Cardiac fibroblast (primary cell): ENCODE measurements around the gene ESYT3.

Source experiments
- DNase-seq, 2 donors: peaks; one replicate each; pipeline versions ENCODE4 v3.0.0 to v3.0.0-alpha.2; 2010; ENCODE audit warnings: low read depth in 2 of 2
- H3K4me3 ChIP-seq, 2 donors: replicated peaks in 1 of 2; 1 replicate in 1 of 2; 2 replicates in 1 of 2; pipeline ENCODE4 v1.5.1; 2011; ENCODE audit warnings: low read depth in 2 of 2, low read length in 2 of 2, mild to moderate bottlenecking in 2 of 2, moderate library complexity in 1 of 2
- TF ChIP-seq, protein P1 (sequence below): IDR thresholded peaks from one replicate; pipeline ENCODE4 v1.5.1; 2011; ENCODE audit warnings: low read depth, mild to moderate bottlenecking, low read length, inconsistent platforms

Gene ESYT3

DNA sequence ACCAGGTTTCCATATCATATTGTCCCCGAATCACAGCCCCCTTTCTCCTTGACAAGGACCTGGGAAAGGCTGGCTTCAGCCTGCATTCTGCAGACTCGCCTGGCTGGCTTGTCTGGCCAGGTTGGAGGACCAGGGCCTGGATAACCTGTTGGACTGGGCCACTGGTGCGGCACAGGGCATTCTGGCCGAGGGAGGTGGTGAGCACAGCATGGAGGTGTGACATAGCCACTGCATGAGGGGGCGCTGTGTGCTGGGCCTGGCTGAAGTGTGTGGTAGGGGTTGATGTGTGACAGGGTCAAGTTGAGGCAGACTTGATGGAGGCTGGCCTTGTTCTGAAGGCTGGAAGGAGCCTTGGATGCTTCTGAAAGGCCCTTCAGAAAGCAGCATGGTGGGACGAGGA, 2.9 kb downstream of the ESYT3 start:
- no peak for DNase-seq
- TF ChIP-seq, protein P1, sequence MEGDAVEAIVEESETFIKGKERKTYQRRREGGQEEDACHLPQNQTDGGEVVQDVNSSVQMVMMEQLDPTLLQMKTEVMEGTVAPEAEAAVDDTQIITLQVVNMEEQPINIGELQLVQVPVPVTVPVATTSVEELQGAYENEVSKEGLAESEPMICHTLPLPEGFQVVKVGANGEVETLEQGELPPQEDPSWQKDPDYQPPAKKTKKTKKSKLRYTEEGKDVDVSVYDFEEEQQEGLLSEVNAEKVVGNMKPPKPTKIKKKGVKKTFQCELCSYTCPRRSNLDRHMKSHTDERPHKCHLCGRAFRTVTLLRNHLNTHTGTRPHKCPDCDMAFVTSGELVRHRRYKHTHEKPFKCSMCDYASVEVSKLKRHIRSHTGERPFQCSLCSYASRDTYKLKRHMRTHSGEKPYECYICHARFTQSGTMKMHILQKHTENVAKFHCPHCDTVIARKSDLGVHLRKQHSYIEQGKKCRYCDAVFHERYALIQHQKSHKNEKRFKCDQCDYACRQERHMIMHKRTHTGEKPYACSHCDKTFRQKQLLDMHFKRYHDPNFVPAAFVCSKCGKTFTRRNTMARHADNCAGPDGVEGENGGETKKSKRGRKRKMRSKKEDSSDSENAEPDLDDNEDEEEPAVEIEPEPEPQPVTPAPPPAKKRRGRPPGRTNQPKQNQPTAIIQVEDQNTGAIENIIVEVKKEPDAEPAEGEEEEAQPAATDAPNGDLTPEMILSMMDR: no peak
- H3K4me3 ChIP-seq: no peak overlapping the region

DNA sequence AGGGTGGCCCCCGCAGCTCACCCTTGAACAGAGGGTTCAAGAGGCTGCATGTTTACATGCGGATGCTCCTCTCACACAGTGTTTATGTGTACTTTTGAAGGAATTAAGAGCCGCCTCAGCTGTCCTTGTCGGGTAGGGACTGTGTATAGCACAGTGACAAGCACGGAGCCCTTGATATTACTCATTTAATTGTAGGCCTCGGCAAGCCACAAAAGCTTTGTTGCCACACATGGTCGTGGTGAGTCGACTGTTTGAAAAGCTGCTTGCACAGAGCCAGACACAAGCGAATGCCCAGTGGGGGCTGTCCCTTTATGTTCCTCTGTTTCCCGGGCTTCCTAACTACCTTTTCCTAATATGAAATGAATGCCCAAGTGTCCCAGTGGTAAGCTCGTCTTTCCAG, 4.5 kb downstream of the ESYT3 start:
- no peak for DNase-seq
- no peak overlapping the region for H3K4me3 ChIP-seq
- TF ChIP-seq, protein P1: no peak

DNA sequence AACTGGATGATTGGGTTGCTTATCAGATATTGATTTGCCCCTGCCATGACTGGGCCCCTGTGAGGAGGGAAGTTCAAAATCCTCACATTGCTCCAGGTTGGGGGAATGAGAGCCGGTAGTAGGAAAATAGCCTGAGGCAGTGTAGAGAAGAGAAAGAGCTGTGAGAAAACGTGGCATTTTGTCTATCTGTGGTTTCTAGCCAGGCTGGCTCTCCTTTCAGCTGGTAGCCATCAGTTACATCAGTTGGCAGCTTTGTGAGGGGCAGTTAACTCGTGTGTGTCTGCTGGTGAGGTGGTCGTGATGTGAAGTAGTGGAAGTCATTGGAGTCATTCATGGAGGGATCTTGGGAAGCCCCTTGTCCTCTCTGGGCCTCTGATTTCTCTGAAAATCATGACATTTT, 5.2 kb downstream of the ESYT3 start:
- TF ChIP-seq, protein P1: no peak
- no peak overlapping the region for H3K4me3 ChIP-seq
- no peak for DNase-seq

DNA sequence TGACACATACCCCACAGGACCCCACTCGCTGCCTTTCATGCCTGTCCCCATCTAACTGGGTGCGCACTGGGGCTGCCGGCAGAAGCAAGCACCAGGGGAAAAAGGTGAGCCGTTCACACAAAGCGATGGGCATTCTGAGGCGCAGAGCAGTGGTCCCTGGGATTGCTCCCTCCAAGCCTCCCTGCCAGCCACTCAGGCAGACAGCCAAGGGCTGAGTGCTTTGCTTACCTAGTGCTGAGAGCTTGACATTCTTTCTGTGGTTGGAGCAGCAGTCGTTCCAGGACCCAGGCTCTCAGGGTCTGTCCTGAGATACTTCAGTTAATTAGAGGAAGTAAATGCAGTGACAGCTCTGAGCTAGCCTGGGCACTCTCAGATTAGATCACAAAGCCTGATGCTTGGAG, 5.7 kb downstream of the ESYT3 start:
- peak in 1 of 2 donors; percentile 33 for DNase-seq
- no peak overlapping the region for H3K4me3 ChIP-seq
- TF ChIP-seq, protein P1: no peak

DNA sequence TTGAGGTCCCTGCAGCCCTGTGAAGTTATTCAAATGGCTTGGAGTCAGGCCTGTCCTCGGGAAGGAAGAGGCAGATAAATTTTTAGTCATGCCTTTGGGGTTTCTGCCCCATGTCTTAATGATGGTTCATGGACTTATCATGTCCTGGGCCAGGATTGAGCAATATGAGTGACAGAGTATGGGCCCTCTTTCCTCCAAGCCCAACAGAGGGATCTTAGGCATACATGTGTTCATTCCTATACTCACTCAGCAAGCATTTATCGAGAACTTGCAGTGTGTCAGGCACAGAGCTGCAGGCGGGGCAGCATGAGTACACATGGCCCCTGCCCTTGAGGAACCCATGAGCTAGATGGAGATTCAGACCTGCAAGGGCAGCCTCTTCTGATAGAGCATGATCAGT, 6.2 kb downstream of the ESYT3 start:
- no peak overlapping the region for H3K4me3 ChIP-seq
- TF ChIP-seq, protein P1: no peak
- DNase-seq: peak; percentile 56 to 64

DNA sequence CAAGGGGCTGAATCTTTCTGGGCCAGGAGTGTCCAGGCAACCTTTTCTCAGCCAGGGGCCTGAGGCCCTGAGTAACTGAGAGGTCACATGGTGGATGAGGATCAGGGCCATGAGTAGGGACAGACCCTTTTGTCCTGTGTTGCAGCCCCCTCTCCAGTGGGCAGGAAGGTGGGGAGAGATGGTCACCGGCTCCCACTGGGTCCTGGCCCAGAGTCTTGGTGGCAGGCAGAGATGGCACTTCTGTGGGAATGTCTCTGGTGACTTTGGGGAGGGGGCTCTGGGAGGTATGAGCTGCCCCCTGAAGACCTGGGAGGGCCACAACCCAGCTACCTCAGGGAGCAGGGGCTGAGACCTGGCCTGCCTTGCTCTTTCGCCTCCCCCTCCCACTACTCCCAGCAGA, 6.8 kb downstream of the ESYT3 start:
- TF ChIP-seq, protein P1: no peak
- no peak for DNase-seq

DNA sequence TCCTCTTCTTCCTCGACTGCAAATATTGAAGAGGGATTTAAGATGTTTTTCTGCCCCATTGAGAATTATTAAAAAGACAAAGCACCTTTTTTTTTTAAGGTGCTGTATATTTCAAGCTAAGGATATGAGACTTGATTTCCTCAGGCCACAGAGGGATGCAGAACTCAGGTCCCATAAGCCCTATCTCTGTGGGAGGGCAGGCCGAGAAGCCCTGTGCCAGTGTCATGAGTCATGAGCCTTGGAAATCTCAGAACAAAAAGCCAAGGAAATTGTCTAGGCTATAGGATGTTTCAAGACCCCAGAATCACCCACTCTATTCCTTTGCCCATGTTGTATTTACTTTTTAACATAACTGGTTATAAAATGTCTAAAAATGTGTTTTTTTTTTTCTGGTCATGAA, 7.3 kb downstream of the ESYT3 start:
- DNase-seq: peak; percentile 31 to 38
- H3K4me3 ChIP-seq: no peak overlapping the region
- TF ChIP-seq, protein P1: no peak

More for the DNA sequence above, 6.8 kb downstream of the ESYT3 start:
- no peak overlapping the region for H3K4me3 ChIP-seq
